HEK293T (cell line): ENCODE data around the gene CGNL1.

Source experiments
- CTBP1 ChIP-seq: fragments of 450-650 bp; IDR thresholded peaks from 2 replicates; pipeline ENCODE4 v1.6.1; 2016; ENCODE audit warnings: borderline replicate concordance
- ELF4 ChIP-seq: fragments of 450-650 bp; IDR thresholded peaks from 2 replicates; pipeline ENCODE4 v1.6.1; 2017; ENCODE audit warnings: antibody characterized with exemption
- FOXK2 ChIP-seq: fragments of 450-650 bp; IDR thresholded peaks from 2 replicates; pipeline ENCODE4 v1.6.1; 2016; ENCODE audit warnings: mild to moderate bottlenecking
- HDGF ChIP-seq: fragments of 450-650 bp; IDR thresholded peaks from 2 replicates; pipeline ENCODE4 v1.6.1; 2017; ENCODE audit warnings: antibody characterized with exemption, borderline replicate concordance
- NFRKB ChIP-seq: fragments of 450-650 bp; IDR thresholded peaks from 2 replicates; pipeline ENCODE4 v1.6.1; 2016; ENCODE audit warnings: mild to moderate bottlenecking, moderate library complexity
- PKNOX1 ChIP-seq: fragments of 450-650 bp; IDR thresholded peaks from 2 replicates; pipeline ENCODE4 v1.6.1; 2016
- SP1 ChIP-seq: fragments of 450-650 bp; IDR thresholded peaks from 2 replicates; pipeline ENCODE4 v1.6.1; 2017
- ZNF384 ChIP-seq: fragments of 450-650 bp; IDR thresholded peaks from 2 replicates; pipeline ENCODE4 v1.6.1; 2016

GRCh38 chr15:57566834-57567233 lies 190.5 kb downstream of the CGNL1 start:
- TF ChIP-seq ELF4 (no peak), NFRKB (no peak), PKNOX1 (no peak), FOXK2 (no peak), ZNF384 (no peak), HDGF (no peak), CTBP1 (no peak), SP1 (no peak)
